HepG2 (cell line): ENCODE measurements around the gene SLC25A11. TPM values are rescaled to one million over a fixed set of nuclear protein-coding genes. Genes with fewer than 3 reads are reported as not detected.

Experiments used
- ATAC-seq: fragments of 200-7000 bp; cut with Tn5 transposase; 3 replicates; pipeline ENCODE4 v1.9.1; 2020; ENCODE audit warnings: mild to moderate bottlenecking, moderate library complexity
- BruUV-seq: library from RNA; stranded (reverse); fragments of 400-500 nt; replicated peaks from 2 replicates; lab custom pipeline; 2021; lab: Mats Ljungman, UMichigan
- CTCF ChIA-PET: fragments of 300-600 bp; formaldehyde crosslinking; extraction: SDS; loops from one replicate; lab custom pipeline; 2021; ENCODE audit warnings: low total read pairs, inconsistent platforms, low intra/inter-chr PET ratio; lab: Yijun Ruan, JAX
- POLR2A ChIA-PET: fragments of 350-600 bp; sonication (Branson Sonifier 250); formaldehyde crosslinking; loops from one replicate; lab custom pipeline; 2020; ENCODE audit warnings: antibody characterized with exemption, inconsistent platforms; lab: Yijun Ruan, JAX
- DNase-seq: peaks from one replicate; pipeline ENCODE4 v3.0.0-alpha.2; 2015; ENCODE audit warnings: low spot score
- FAIRE-seq: peaks from 3 replicates; lab custom pipeline; 2011; peaks lifted over from hg19 to GRCh38; lab: Jason Lieb, UNC
- H2AFZ ChIP-seq: one replicate; pipeline ENCODE4 v1.6.1; 2011; ENCODE audit warnings: low read length, inconsistent platforms
- H3K27ac ChIP-seq: fragments of 300-600 bp; 3 replicates; pipeline ENCODE4 v1.8.0; 2011; ENCODE audit warnings: mixed run types, mild to moderate bottlenecking, mixed read lengths, low read length, inconsistent platforms; ENCODE audit not compliant: insufficient read depth; ENCODE audit errors: extremely low read length
- H3K27me3 ChIP-seq, 2 experiments: fragments of 200-600 bp in 1 of 2; 2 replicates in 1 of 2; 3 replicates in 1 of 2; pipeline versions ENCODE4 v1.6.0 to v1.8.0; 2011; ENCODE audit warnings: low read length in 2 of 2, mild to moderate bottlenecking in 2 of 2, moderate library complexity in 2 of 2, inconsistent platforms in 1 of 2; ENCODE audit not compliant: insufficient read depth in 2 of 2, control insufficient read depth in 1 of 2
- H3K36me3 ChIP-seq, 2 experiments: fragments of 200-600 bp in 1 of 2; replicated peaks in 1 of 2; 2 replicates in 1 of 2; 3 replicates in 1 of 2; pipeline versions ENCODE4 v1.5.1 to v1.8.0; 2011; ENCODE audit warnings: low read length in 2 of 2, inconsistent platforms in 1 of 2; ENCODE audit not compliant: insufficient read depth in 2 of 2, control insufficient read depth in 1 of 2
- H3K4me1 ChIP-seq: 2 replicates; pipeline ENCODE4 v1.5.1; 2012; ENCODE audit warnings: low read length, inconsistent platforms; ENCODE audit not compliant: insufficient read depth
- H3K4me2 ChIP-seq: 2 replicates; pipeline ENCODE4 v1.6.0; 2011; ENCODE audit warnings: low read depth, low read length, inconsistent platforms
- H3K4me3 ChIP-seq, 3 experiments: fragments of 200-600 bp in 1 of 3; sonication (generic), shearing (Covaris generic) in 1 of 3; replicated peaks in 1 of 3; 2 replicates each; pipeline ENCODE4 v1.5.1; 2011 to 2016; ENCODE audit warnings: low read length in 3 of 3, inconsistent platforms in 2 of 3, low read depth in 2 of 3, mild to moderate bottlenecking in 2 of 3, control low read depth in 1 of 3, mixed read lengths in 1 of 3; ENCODE audit not compliant: insufficient read depth in 1 of 3
- H3K79me2 ChIP-seq: one replicate; pipeline ENCODE4 v1.6.1; 2011; ENCODE audit warnings: low read length, inconsistent platforms; ENCODE audit not compliant: insufficient read depth
- H3K9ac ChIP-seq: 2 replicates; pipeline ENCODE4 v1.6.0; 2011; ENCODE audit warnings: mild to moderate bottlenecking, low read depth, low read length, inconsistent platforms; ENCODE audit not compliant: insufficient read depth
- H3K9me3 ChIP-seq: 2 replicates; pipeline ENCODE4 v1.5.1; 2012; ENCODE audit warnings: mild to moderate bottlenecking, low read length
- H4K20me1 ChIP-seq: 2 replicates; pipeline ENCODE4 v1.6.0; 2011; ENCODE audit warnings: inconsistent platforms, mild to moderate bottlenecking, low read length, moderate library complexity; ENCODE audit not compliant: insufficient read depth
- FOXO4 ChIP-seq: sonication (generic); formaldehyde crosslinking; conservative IDR thresholded peaks from 2 replicates; pipeline ENCODE4 v1.8.1; 2023; ENCODE audit warnings: missing genetic modification reagents
- KLF15 ChIP-seq: sonication (generic); formaldehyde crosslinking; IDR thresholded peaks from 2 replicates; pipeline ENCODE4 v1.8.1; 2023; ENCODE audit warnings: borderline replicate concordance, mild to moderate bottlenecking, inconsistent platforms, missing genetic modification reagents, mixed read lengths
- MAX ChIP-seq: IDR thresholded peaks from 2 replicates; pipeline ENCODE4 v1.6.1; 2012; ENCODE audit warnings: inconsistent platforms
- RARA ChIP-seq: IDR thresholded peaks from 2 replicates; pipeline ENCODE4 v1.6.1; 2016; ENCODE audit warnings: missing genetic modification reagents, missing compliant biosample characterization
- RARG ChIP-seq: sonication (generic); formaldehyde crosslinking; IDR thresholded peaks from 2 replicates; pipeline ENCODE4 v1.4.0; 2020; ENCODE audit warnings: low read depth, mild to moderate bottlenecking, missing genetic modification reagents
- SKI ChIP-seq: fragments of 450-650 bp; IDR thresholded peaks from one replicate; pipeline ENCODE4 v1.6.1; 2018; ENCODE audit warnings: mild to moderate bottlenecking; ENCODE audit not compliant: partially characterized antibody
- SMAD3 ChIP-seq: sonication (generic); formaldehyde crosslinking; IDR thresholded peaks from 2 replicates; pipeline ENCODE4 v1.4.0; 2020; ENCODE audit warnings: missing genetic modification reagents
- TRAFD1 ChIP-seq: sonication (generic); formaldehyde crosslinking; IDR thresholded peaks from 2 replicates; pipeline ENCODE4 v1.5.1; 2020; ENCODE audit warnings: missing genetic modification reagents, mild to moderate bottlenecking, borderline replicate concordance
- U2AF2 ChIP-seq: fragments of 200-400 bp; formaldehyde crosslinking; IDR thresholded peaks from 2 replicates; pipeline ENCODE4 v1.6.1; 2017; ENCODE audit warnings: low read depth, mild to moderate bottlenecking, low read length
- ZFP36L1 ChIP-seq: sonication (generic); formaldehyde crosslinking; IDR thresholded peaks from 2 replicates; pipeline ENCODE4 v1.8.0; 2022; ENCODE audit warnings: mild to moderate bottlenecking, missing genetic modification reagents, moderate library complexity
- ZNF230 ChIP-seq: sonication (generic); formaldehyde crosslinking; IDR thresholded peaks from 2 replicates; pipeline ENCODE4 v1.4.0; 2020; ENCODE audit warnings: mild to moderate bottlenecking, missing genetic modification reagents
- ZNF264 ChIP-seq: sonication (generic); formaldehyde crosslinking; IDR thresholded peaks from 2 replicates; pipeline ENCODE4 v1.4.0; 2020; ENCODE audit warnings: missing genetic modification reagents
- ZNF333 ChIP-seq: sonication (generic); formaldehyde crosslinking; IDR thresholded peaks from 2 replicates; pipeline ENCODE4 v1.4.0; 2020; ENCODE audit warnings: mild to moderate bottlenecking, missing genetic modification reagents, borderline replicate concordance
- ZNF350 ChIP-seq: sonication (generic); formaldehyde crosslinking; IDR thresholded peaks from 2 replicates; pipeline ENCODE4 v1.4.0; 2020; ENCODE audit warnings: mild to moderate bottlenecking, low read depth, missing genetic modification reagents, borderline replicate concordance
- ZNF432 ChIP-seq: sonication (generic); formaldehyde crosslinking; IDR thresholded peaks from 2 replicates; pipeline ENCODE4 v1.5.0; 2020; ENCODE audit warnings: missing genetic modification reagents, mild to moderate bottlenecking, borderline replicate concordance
- ZNF460 ChIP-seq: sonication (generic); formaldehyde crosslinking; IDR thresholded peaks from 2 replicates; pipeline ENCODE4 v1.5.1; 2020; ENCODE audit warnings: missing genetic modification reagents, mild to moderate bottlenecking, borderline replicate concordance
- ZNF563 ChIP-seq: sonication (generic); formaldehyde crosslinking; IDR thresholded peaks from 2 replicates; pipeline ENCODE4 v1.8.0; 2022; ENCODE audit warnings: mild to moderate bottlenecking, moderate library complexity, missing genetic modification reagents
- ZNF567 ChIP-seq: sonication (generic); formaldehyde crosslinking; IDR thresholded peaks from 2 replicates; pipeline ENCODE4 v1.8.1; 2023; ENCODE audit warnings: mild to moderate bottlenecking, missing genetic modification reagents, borderline replicate concordance
- ZNF709 ChIP-seq: sonication (generic); formaldehyde crosslinking; IDR thresholded peaks from 2 replicates; pipeline ENCODE4 v1.5.0; 2020; ENCODE audit warnings: mild to moderate bottlenecking, missing genetic modification reagents
- ZSCAN20 ChIP-seq: sonication (generic); formaldehyde crosslinking; IDR thresholded peaks from 2 replicates; pipeline ENCODE4 v1.4.0; 2020; ENCODE audit warnings: missing genetic modification reagents, mild to moderate bottlenecking, borderline replicate concordance
- WGBS: methylation state at CpG from one replicate; pipeline ENCODE4 v1.1.6; 2017; ENCODE audit warnings: low lambda C conversion rate; 5-methylcytosine and 5-hydroxymethylcytosine counted together
- in situ Hi-C: cut with HindIII; loops from 2 replicates; pipeline ENCODE4 v1.10.0; 2017; ENCODE audit warnings: low pct_unique_long_range_greater_than_20kb; ENCODE audit not compliant: extremely low pct_ligation_motif_present
- intact Hi-C: fragments of 100-400 bp; cut with micrococcal nuclease; formaldehyde crosslinking; loops from one replicate; pipeline ENCODE4 v1.10.0; 2022; ENCODE audit not compliant: unreplicated experiment
- polyA plus RNA-seq, 8 experiments: library from polyadenylated mRNA; depleted of rRNA in 3 of 8; stranded (reverse) in 7 of 8; unstranded in 1 of 8; fragments of >200 nt; fragmentation: Illumina TruSeq in 4 of 8; extraction: Trizol in 4 of 8; gene quantifications; 2 replicates each; pipeline versions ENCODE4 v1.2.1 to v1.2.3, GENCODE V29; 2011 to 2016; ENCODE audit warnings: low read depth in 4 of 8, missing spikeins in 1 of 8, mixed read lengths in 1 of 8; ENCODE audit not compliant: insufficient read depth in 1 of 8
- total RNA-seq, 5 experiments: library from RNA; depleted of rRNA; stranded (reverse); fragments of >200 nt; fragmentation: Illumina TruSeq; extraction: Trizol; gene quantifications; 2 replicates each; pipeline ENCODE4 v1.2.3, GENCODE V29; 2016; ENCODE audit warnings: low read depth in 1 of 5

The SLC25A11 gene
- total and polyA plus RNA-seq, 2 of the 13 experiments (the other 11 are each of a cell fraction or from before 2014, with no cell fraction given), result 35.4 to 47.2 TPM

- TF ChIP-seq ZNF350 (CRISPR knock-in tag) (peak; percentile 80), ZFP36L1 (no peak), SKI (peak; percentile 12), ZNF567 (CRISPR knock-in tag) (peak; percentile 45; the same call in 1 of the 2 replicates), ZNF460 (CRISPR knock-in tag) (peak; percentile 92), RARG (CRISPR knock-in tag) (no peak), FOXO4 (0 out of 2 replicates have a peak, but pooled peaks have one; percentile 79), RARA (CRISPR knock-in tag) (peak; percentile 18; the same call in 1 of the 2 replicates), ZNF333 (CRISPR knock-in tag) (no peak)
Observed at GRCh38 chr17:4908711-4909496, 30.9 kb downstream of the SLC25A11 start (continued).

GRCh38 chr17:4908301-4908700 is 31.5 kb downstream of the SLC25A11 start:
- CTCF ChIA-PET, result interaction anchor here (0.6 to 1.7 kb wide), 2 partner anchors 26 to 33 kb away, joined by 3 to 10 read pairs; no protein-coding TSS in a partner anchor
- H3K79me2 ChIP-seq, result no peaks in the 10 kb centered on the region
- in situ Hi-C loops (loop anchor here (10.0 kb wide), 1 partner anchor 146 kb away; no protein-coding TSS in a partner anchor), intact Hi-C loops (loop anchor here (5.0 to 10.0 kb wide), 3 partner anchors 44 to 156 kb away; partner anchors contain the start of genes ENO3 and SPAG7)
- H3K4me3 ChIP-seq, result peak overlapping the region; percentile 44 to 71 (median 45)
- H3K4me2 ChIP-seq, result peak overlapping the region; percentile 100
- no peak for FAIRE-seq
- H3K9ac ChIP-seq, result peak overlapping the region; percentile 69
- peak overlapping the region; percentile 43 for H3K27ac ChIP-seq
- peak overlapping the region; percentile 31 for H2AFZ ChIP-seq
- H3K36me3 ChIP-seq, result no peaks in the 10 kb centered on the region
- 0% methylated on average over 1 of the region's 10 CpGs for WGBS
- H3K9me3 ChIP-seq, result no peaks in the 10 kb centered on the region
- no TSS peak for BruUV-seq
- peaks cover 71% of the 10 kb centered on the region for H3K4me1 ChIP-seq
- peak; percentile 85 for ATAC-seq
- peak; percentile 77 for DNase-seq
- no peaks in the 10 kb centered on the region for H4K20me1 ChIP-seq
- POLR2A ChIA-PET, result interaction anchor here (0.9 to 2.9 kb wide), 15 partner anchors 12 to 200 kb away, joined by 3 to 103 read pairs (median 8); partner anchors contain the start of genes ENO3, GLTPD2, INCA1 and KIF1C
- H3K27me3 ChIP-seq, result no peaks in the 10 kb centered on the region
- TF ChIP-seq KLF15 (CRISPR knock-in tag) (no peak), ZNF709 (no peak), SMAD3 (CRISPR knock-in tag) (peak; percentile 49; the same call in 1 of the 2 replicates), ZNF432 (CRISPR knock-in tag) (no peak), ZNF230 (no peak), ZNF264 (CRISPR knock-in tag) (peak; percentile 69), MAX (peak; percentile 73), U2AF2 (no peak), ZSCAN20 (CRISPR knock-in tag) (no peak), ZNF563 (CRISPR knock-in tag) (no peak), TRAFD1 (CRISPR knock-in tag) (no peak)
